ENCODE measurements around the gene ANKLE1.

DNA sequence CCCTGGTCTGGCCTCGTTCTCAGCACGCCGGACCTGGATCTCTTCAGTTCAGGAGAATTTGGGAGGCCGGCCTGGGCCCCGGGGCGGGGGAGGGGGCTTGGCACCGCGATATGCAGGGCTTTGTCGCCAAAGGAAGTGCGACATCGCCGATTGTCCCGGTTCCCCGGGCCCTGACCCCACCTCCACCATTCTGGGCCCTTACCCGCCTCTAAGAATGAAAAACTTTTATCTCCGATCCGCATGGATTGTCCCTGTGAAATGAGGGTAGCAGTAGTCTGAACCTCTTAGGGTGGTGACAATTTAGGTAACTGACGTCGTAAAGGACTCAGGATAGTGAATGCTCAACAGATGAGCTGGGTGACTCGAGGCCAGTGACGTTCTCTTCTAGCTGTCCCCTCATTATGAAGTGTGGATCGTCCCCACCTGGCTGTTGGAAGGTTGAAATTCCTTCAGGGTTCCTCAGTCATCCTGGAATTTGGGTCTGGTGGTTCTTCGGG is 28.3 kb downstream of the ANKLE1 start:
- TF ChIP-seq EZH2phosphoT487 (IDR thresholded peaks at IDR 0.05; ENCODE audit: insufficient read depth, low read depth) (no peak), EZH2 (IDR thresholded peaks at IDR 0.05; ENCODE audit: insufficient read depth, poor library complexity, severe bottlenecking) (no peak)
